ENCODE data around the gene SSH2.

- TF ChIP-seq, protein P1, sequence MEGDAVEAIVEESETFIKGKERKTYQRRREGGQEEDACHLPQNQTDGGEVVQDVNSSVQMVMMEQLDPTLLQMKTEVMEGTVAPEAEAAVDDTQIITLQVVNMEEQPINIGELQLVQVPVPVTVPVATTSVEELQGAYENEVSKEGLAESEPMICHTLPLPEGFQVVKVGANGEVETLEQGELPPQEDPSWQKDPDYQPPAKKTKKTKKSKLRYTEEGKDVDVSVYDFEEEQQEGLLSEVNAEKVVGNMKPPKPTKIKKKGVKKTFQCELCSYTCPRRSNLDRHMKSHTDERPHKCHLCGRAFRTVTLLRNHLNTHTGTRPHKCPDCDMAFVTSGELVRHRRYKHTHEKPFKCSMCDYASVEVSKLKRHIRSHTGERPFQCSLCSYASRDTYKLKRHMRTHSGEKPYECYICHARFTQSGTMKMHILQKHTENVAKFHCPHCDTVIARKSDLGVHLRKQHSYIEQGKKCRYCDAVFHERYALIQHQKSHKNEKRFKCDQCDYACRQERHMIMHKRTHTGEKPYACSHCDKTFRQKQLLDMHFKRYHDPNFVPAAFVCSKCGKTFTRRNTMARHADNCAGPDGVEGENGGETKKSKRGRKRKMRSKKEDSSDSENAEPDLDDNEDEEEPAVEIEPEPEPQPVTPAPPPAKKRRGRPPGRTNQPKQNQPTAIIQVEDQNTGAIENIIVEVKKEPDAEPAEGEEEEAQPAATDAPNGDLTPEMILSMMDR (conservative IDR thresholded peaks at IDR 0.05 in 1 of 2, IDR thresholded peaks at IDR 0.05 in 1 of 2; ENCODE audit: extremely low read depth in 1 of 2, insufficient read depth in 1 of 2, low read depth in 1 of 2, low read length in 2 of 2), result no peak
- TF ChIP-seq EZH2 (IDR thresholded peaks at IDR 0.05; ENCODE audit: borderline replicate concordance, low read length), result no peak
Observed at GRCh38 chr17:29611351-29612093, 318.5 kb downstream of the SSH2 start.

Data from mammary epithelial cell (primary cell).